NCI-H1092 (cell line): ENCODE measurements around the gene DNM3.

Experiments used
- DNase-seq: peaks from one replicate; lab custom pipeline; 2025; lab: John Stamatoyannopoulos, UW

Gene DNM3

DNA sequence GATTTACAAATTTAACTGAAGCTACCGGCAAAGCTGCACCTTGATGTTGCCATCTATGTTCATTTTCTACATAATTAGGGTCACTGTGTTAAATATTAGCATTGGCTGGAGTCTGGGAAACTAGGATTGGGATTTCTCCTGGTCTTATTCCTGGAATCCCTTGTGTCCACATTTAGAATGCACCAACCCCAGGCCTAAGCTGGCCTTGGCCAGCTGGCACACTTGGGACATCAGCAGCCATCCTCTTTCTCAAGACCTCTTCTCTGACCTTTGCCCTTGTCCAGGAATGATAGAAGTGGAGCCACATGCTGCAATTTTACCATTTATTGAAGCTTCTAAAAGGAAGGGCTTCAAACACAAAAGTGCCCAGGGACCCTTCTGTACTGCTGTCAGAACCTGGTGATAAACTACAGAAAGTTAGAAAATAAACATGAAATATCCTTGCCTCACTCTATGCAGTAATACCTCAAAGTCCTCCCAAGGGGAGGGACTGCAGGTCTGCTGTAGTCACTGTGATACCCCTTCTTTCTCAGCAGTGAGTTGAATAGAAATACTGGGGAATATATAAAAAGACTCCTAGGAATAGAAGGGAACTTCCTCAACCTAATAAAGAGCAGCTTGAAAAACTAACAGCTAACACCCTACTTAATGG lies 616.3 kb downstream of the DNM3 start:
- no peak for DNase-seq

DNA sequence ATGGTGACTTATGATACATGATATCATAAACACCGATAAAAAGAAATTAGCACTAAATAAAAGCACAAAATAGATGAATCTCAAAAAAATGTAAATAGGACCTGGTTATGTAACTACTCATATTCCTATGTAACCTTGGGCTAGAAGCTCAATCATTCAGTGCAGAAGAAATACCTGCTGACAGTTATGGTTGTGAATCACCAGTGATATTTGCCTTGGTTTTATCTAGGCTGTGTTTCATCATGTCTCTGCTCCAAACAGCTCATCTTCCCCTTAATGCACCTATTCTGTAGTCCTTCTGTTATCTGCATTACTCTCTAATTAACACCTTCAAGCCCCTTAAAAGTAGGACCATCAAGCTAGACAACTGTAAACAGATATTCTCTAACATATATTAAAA lies 618.9 kb downstream of the DNM3 start:
- no peak for DNase-seq

DNA sequence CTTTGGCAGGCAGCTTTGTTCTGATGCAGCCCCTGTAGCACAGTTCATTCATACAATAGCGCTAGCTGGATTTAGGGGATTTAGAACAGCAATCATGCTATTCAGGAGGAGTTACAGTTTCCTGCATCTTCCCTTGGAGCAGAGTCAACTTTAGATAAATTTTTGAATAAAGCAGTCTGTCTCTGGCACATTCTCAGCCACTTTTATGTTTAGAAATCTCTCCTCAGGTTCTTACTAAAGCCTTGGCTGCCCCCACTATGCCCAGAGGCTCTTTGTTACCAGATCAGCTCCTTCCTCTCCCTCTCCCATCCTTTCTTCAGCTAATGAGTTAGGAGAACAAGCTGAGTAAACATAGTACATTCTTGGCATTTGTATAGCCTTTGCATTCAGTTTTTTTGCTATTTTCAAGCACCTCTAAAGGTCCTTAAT lies 619.6 kb downstream of the DNM3 start:
- no peak for DNase-seq
